ENCODE data around the gene C6orf120.

The C6orf120 gene

DNA sequence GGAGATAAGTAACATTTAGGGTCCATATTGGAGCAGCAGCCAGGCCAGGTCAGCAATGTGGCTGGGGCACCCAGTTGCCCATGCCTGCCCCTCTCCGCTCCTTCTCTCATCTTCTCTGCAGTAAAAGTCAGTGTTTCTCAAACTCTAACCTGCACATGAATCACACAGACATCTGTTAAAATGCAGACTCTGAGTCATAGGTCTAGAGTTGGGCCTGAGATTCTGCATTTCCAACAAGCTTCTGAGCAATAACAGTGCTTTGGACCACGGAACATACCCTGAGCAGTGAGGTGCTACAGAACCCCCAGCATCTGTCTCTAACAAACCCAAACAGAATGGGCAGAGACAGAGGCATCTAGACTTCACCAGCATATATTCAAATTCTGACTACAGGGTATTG lies 12.3 kb downstream of the C6orf120 start:
- TF ChIP-seq EZH2phosphoT487 (IDR thresholded peaks at IDR 0.05; ENCODE audit: low read depth) (no peak), CTCF (IDR thresholded peaks at IDR 0.05; ENCODE audit: low read depth, low read length) (no peak)
- H3K4me2 ChIP-seq (ENCODE audit: low read length): no peak overlapping the region
- H3K27me3 ChIP-seq (ENCODE audit: low read depth, low read length): no peaks in the 10 kb centered on the region
- H3K9ac ChIP-seq (ENCODE audit: low read length): no peak overlapping the region
- H4K20me1 ChIP-seq (ENCODE audit: insufficient read depth, low read length): no peaks in the 10 kb centered on the region
- no peaks in the 10 kb centered on the region for H3K9me3 ChIP-seq (ENCODE audit: insufficient read depth, low read length)
- peaks cover 9% of the 10 kb centered on the region for H3K79me2 ChIP-seq (ENCODE audit: low read length)
- H2AFZ ChIP-seq (ENCODE audit: low read depth, low read length): no peak overlapping the region
- H3K4me1 ChIP-seq (ENCODE audit: low read length): peaks cover 8% of the 10 kb centered on the region
- peaks cover 5% of the 10 kb centered on the region for H3K36me3 ChIP-seq (replicated peaks; ENCODE audit: low read depth, low read length)
- H3K4me3 ChIP-seq (ENCODE audit: low read length): no peak overlapping the region
- no peak overlapping the region for H3K27ac ChIP-seq (ENCODE audit: low read length)

GRCh38 chr6:169714595-169714994 lies 12.7 kb downstream of the C6orf120 start:
- no peaks in the 10 kb centered on the region for H3K27me3 ChIP-seq (ENCODE audit: low read depth, low read length)
- H3K9me3 ChIP-seq (ENCODE audit: insufficient read depth, low read length): no peaks in the 10 kb centered on the region
- H3K4me2 ChIP-seq (ENCODE audit: low read length): no peak overlapping the region
- H3K4me3 ChIP-seq (ENCODE audit: low read length): no peak overlapping the region
- no peak for TF ChIP-seq CTCF (IDR thresholded peaks at IDR 0.05; ENCODE audit: low read depth, low read length)
- TF ChIP-seq EZH2phosphoT487 (IDR thresholded peaks at IDR 0.05; ENCODE audit: low read depth): no peak
- H3K27ac ChIP-seq (ENCODE audit: low read length): no peak overlapping the region
- H2AFZ ChIP-seq (ENCODE audit: low read depth, low read length): no peak overlapping the region
- peaks cover 5% of the 10 kb centered on the region for H3K36me3 ChIP-seq (replicated peaks; ENCODE audit: low read depth, low read length)
- H3K4me1 ChIP-seq (ENCODE audit: low read length): peaks cover 3% of the 10 kb centered on the region
- no peak overlapping the region for H3K9ac ChIP-seq (ENCODE audit: low read length)
- peaks cover 13% of the 10 kb centered on the region for H3K79me2 ChIP-seq (ENCODE audit: low read length)
- H4K20me1 ChIP-seq (ENCODE audit: insufficient read depth, low read length): no peaks in the 10 kb centered on the region

- peaks cover 9% of the 10 kb centered on the region; the same call in 1 of the 2 replicates for H3K4me1 ChIP-seq (ENCODE audit: low read length)
- H2AFZ ChIP-seq (ENCODE audit: low read depth, low read length): no peak overlapping the region
- H3K4me2 ChIP-seq (ENCODE audit: low read length): no peak overlapping the region
- TF ChIP-seq CTCF (IDR thresholded peaks at IDR 0.05; ENCODE audit: low read depth, low read length): no peak
- no peak for TF ChIP-seq EZH2phosphoT487 (IDR thresholded peaks at IDR 0.05; ENCODE audit: low read depth)
- H4K20me1 ChIP-seq (ENCODE audit: insufficient read depth, low read length): peaks cover 16% of the 10 kb centered on the region
- H3K36me3 ChIP-seq (replicated peaks; ENCODE audit: low read depth, low read length): no peaks in the 10 kb centered on the region
- H3K27ac ChIP-seq (ENCODE audit: low read length): no peak overlapping the region
- peaks cover 52% of the 10 kb centered on the region for H3K79me2 ChIP-seq (ENCODE audit: low read length)
- H3K9ac ChIP-seq (ENCODE audit: low read length): no peak overlapping the region
- no peaks in the 10 kb centered on the region for H3K27me3 ChIP-seq (ENCODE audit: low read depth, low read length)
- no peak overlapping the region for H3K4me3 ChIP-seq (ENCODE audit: low read length)
- no peaks in the 10 kb centered on the region for H3K9me3 ChIP-seq (ENCODE audit: insufficient read depth, low read length)
These were observed 17.2 kb downstream of the C6orf120 start for GRCh38 chr6:169719117-169719516.

DNA sequence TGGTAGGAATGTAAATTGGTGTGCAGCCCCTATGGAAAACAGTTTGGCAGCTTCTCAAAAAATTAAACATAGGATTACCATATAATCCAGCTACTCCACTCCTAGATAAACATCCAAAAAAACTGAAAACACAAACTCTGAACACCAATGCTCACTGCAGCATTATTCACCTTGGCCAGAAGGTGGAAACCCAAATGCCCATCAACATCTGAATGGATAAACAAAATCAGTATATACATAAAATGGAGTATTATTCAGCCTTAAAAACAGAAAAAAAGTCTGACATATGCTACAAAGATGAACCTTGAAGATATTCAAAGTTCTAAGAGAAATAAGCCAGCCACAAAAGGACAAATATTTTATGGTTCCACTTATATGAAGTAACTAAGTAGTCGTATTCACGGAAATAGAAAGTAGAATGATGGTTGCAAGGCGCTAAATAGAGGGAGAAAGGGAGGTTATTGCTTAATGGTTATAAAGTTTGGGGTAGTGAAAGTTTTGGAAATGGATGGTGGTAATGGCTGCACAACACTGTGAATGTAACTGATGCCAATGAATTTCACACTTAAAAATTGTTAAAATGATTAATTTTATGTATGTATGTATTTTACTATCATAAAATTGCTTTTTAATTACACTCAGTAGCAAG lies 18.4 kb downstream of the C6orf120 start:
- Histone ChIP-seq H2AFZ (ENCODE audit: low read depth, low read length) (no peak overlapping the region), H3K9ac (ENCODE audit: low read length) (no peak overlapping the region), H3K27ac (ENCODE audit: low read length) (no peak overlapping the region), H3K27me3 (ENCODE audit: low read depth, low read length) (no peaks in the 10 kb centered on the region), H3K4me2 (ENCODE audit: low read length) (no peak overlapping the region), H3K36me3 (replicated peaks; ENCODE audit: low read depth, low read length) (no peaks in the 10 kb centered on the region), H3K4me3 (ENCODE audit: low read length) (no peak overlapping the region), H4K20me1 (ENCODE audit: insufficient read depth, low read length) (peaks cover 16% of the 10 kb centered on the region), H3K4me1 (ENCODE audit: low read length) (peaks cover 11% of the 10 kb centered on the region; the same call in 1 of the 2 replicates), H3K9me3 (ENCODE audit: insufficient read depth, low read length) (no peaks in the 10 kb centered on the region), H3K79me2 (ENCODE audit: low read length) (peaks cover 52% of the 10 kb centered on the region)
- TF ChIP-seq CTCF (IDR thresholded peaks at IDR 0.05; ENCODE audit: low read depth, low read length): no peak
- TF ChIP-seq EZH2phosphoT487 (IDR thresholded peaks at IDR 0.05; ENCODE audit: low read depth): no peak
